Endothelial cell of umbilical vein (primary cell): Measurements from ENCODE around the gene MEGF10. TPM values are rescaled to one million over a fixed set of nuclear protein-coding genes. Genes with fewer than 3 reads are reported as not detected.

Source experiments
- BruUV-seq: library from RNA; stranded (reverse); fragments of 400-500 nt; replicated peaks from 2 replicates; lab custom pipeline; 2021; lab: Mats Ljungman, UMichigan
- CTCF ChIA-PET: fragments of 300-600, 350-600 bp; sonication (Branson Sonifier 250); formaldehyde crosslinking; loops from one replicate; lab custom pipeline; 2021; ENCODE audit warnings: antibody characterized with exemption, inconsistent platforms; lab: Charles Lee
- POLR2A ChIA-PET: fragments of 300-600, 350-600 bp; sonication (Branson Sonifier 250); formaldehyde crosslinking; loops from one replicate; lab custom pipeline; 2021; ENCODE audit warnings: antibody characterized with exemption, inconsistent platforms; lab: Charles Lee
- DNase-seq: peaks from one replicate; pipeline ENCODE4 v3.0.0-alpha.2; 2011; ENCODE audit warnings: low read depth, low spot score
- FAIRE-seq: peaks from 2 replicates; lab custom pipeline; 2011; peaks lifted over from hg19 to GRCh38; lab: Jason Lieb, UNC
- H2AFZ ChIP-seq: 2 replicates; pipeline ENCODE4 v1.6.0; 2012; ENCODE audit warnings: low read depth, low read length, control low read depth, inconsistent platforms
- H3K27ac ChIP-seq: 2 replicates; pipeline ENCODE4 v1.5.1; 2011; ENCODE audit warnings: low read depth, mild to moderate bottlenecking, control low read depth, low read length, moderate library complexity; ENCODE audit not compliant: insufficient read depth
- H3K27me3 ChIP-seq, 2 experiments: 2 replicates each; pipeline versions ENCODE4 v1.6.0 to v1.6.1; 2011; ENCODE audit warnings: low read length in 2 of 2, mixed read lengths in 1 of 2; ENCODE audit not compliant: control insufficient read depth in 2 of 2, insufficient read depth in 2 of 2
- H3K36me3 ChIP-seq, 2 experiments: 2 replicates in 1 of 2; 3 replicates in 1 of 2; pipeline ENCODE4 v1.5.1; 2011; ENCODE audit warnings: low read length in 2 of 2, mild to moderate bottlenecking in 1 of 2, moderate library complexity in 1 of 2; ENCODE audit not compliant: control insufficient read depth in 2 of 2, insufficient read depth in 2 of 2; ENCODE audit errors: extremely low read depth in 1 of 2
- H3K4me1 ChIP-seq: 3 replicates; pipeline ENCODE4 v1.5.1; 2011; ENCODE audit warnings: mild to moderate bottlenecking, low read length; ENCODE audit not compliant: control insufficient read depth, insufficient read depth; ENCODE audit errors: extremely low read depth
- H3K4me2 ChIP-seq: 2 replicates; pipeline ENCODE4 v1.6.1; 2011; ENCODE audit warnings: low read length, control low read depth, mixed read lengths; ENCODE audit not compliant: insufficient read depth
- H3K4me3 ChIP-seq, 3 experiments: fragments of 200-600 bp in 1 of 3; sonication (generic), shearing (Covaris generic) in 1 of 3; replicated peaks in 1 of 3; 2 replicates each; pipeline ENCODE4 v1.5.1; 2011 to 2016; ENCODE audit warnings: control low read depth in 3 of 3, low read length in 3 of 3, mild to moderate bottlenecking in 2 of 3, inconsistent platforms in 1 of 3, low read depth in 1 of 3, moderate library complexity in 1 of 3; ENCODE audit not compliant: insufficient read depth in 1 of 3
- H3K79me2 ChIP-seq: 2 replicates; pipeline ENCODE4 v1.6.0; 2012; ENCODE audit warnings: low read length, inconsistent platforms; ENCODE audit not compliant: control insufficient read depth, insufficient read depth
- H3K9ac ChIP-seq: replicated peaks from 2 replicates; pipeline ENCODE3; 2011; ENCODE audit warnings: low read length, control low read depth; ENCODE audit not compliant: insufficient read depth; ENCODE audit errors: extremely low read depth
- H3K9me1 ChIP-seq: replicated peaks from 3 replicates; pipeline ENCODE4 v1.6.0; 2011; ENCODE audit warnings: mild to moderate bottlenecking, low read length; ENCODE audit not compliant: control insufficient read depth, insufficient read depth; ENCODE audit errors: extremely low read depth
- H3K9me3 ChIP-seq: replicated peaks from 2 replicates; pipeline ENCODE4 v1.5.1; 2012; ENCODE audit warnings: low read length, inconsistent platforms; ENCODE audit not compliant: control insufficient read depth, insufficient read depth
- H4K20me1 ChIP-seq: replicated peaks from 2 replicates; pipeline ENCODE3; 2011; ENCODE audit warnings: mild to moderate bottlenecking, low read length; ENCODE audit not compliant: control insufficient read depth, insufficient read depth; ENCODE audit errors: extremely low read depth
- CTCF ChIP-seq, 2 donors: IDR thresholded peaks; 1 replicate in 1 of 2; 2 replicates in 1 of 2; pipeline ENCODE4 v1.5.1; 2011; ENCODE audit warnings: low read length in 2 of 2, mild to moderate bottlenecking in 2 of 2, moderate library complexity in 2 of 2, control low read depth in 1 of 2, inconsistent platforms in 1 of 2, low read depth in 1 of 2; ENCODE audit not compliant: insufficient read depth in 1 of 2; ENCODE audit errors: extremely low read depth in 1 of 2
- EZH2 ChIP-seq: IDR thresholded peaks from 2 replicates; pipeline ENCODE4 v1.6.1; 2012; ENCODE audit warnings: borderline replicate concordance, low read depth, mild to moderate bottlenecking, moderate library complexity, low read length, inconsistent platforms; ENCODE audit not compliant: severe bottlenecking
- FOS ChIP-seq: IDR thresholded peaks from 2 replicates; pipeline ENCODE4 v1.6.1; 2011; ENCODE audit warnings: mild to moderate bottlenecking, low read length, moderate library complexity, borderline replicate concordance; ENCODE audit not compliant: insufficient read depth
- GATA2 ChIP-seq: IDR thresholded peaks from 2 replicates; pipeline ENCODE4 v1.7.0; 2011; ENCODE audit warnings: low read depth, mild to moderate bottlenecking, moderate library complexity, mixed read lengths, low read length; ENCODE audit not compliant: insufficient read length, insufficient read depth
- JUN ChIP-seq: IDR thresholded peaks from 2 replicates; pipeline ENCODE4 v1.6.1; 2011; ENCODE audit warnings: borderline replicate concordance, low read depth; ENCODE audit not compliant: insufficient read length, insufficient read depth
- MAX ChIP-seq: IDR thresholded peaks from 2 replicates; pipeline ENCODE4 v1.6.1; 2011; ENCODE audit not compliant: insufficient read depth, insufficient read length
- MYC ChIP-seq: IDR thresholded peaks from one replicate; pipeline ENCODE4 v1.6.1; 2011; ENCODE audit warnings: mild to moderate bottlenecking, low read depth, low read length
- POLR2A ChIP-seq: IDR thresholded peaks from 2 replicates; pipeline ENCODE4 v1.6.1; 2012; ENCODE audit warnings: low read depth, mild to moderate bottlenecking, control low read depth, low read length
- POLR2AphosphoS5 ChIP-seq: IDR thresholded peaks from 2 replicates; pipeline ENCODE4 v1.6.1; 2012; ENCODE audit warnings: low read depth, mild to moderate bottlenecking, control low read depth, low read length, moderate library complexity; ENCODE audit not compliant: insufficient read depth
- dilution Hi-C: fragments of 300-500 bp; cut with MboI; formaldehyde crosslinking; loops from one replicate; pipeline ENCODE4 v1.15.0; 2019; ENCODE audit warnings: low sequenced_read_pairs; ENCODE audit not compliant: extremely low pct_ligation_motif_present
- intact Hi-C: fragments of 100-400 bp; cut with micrococcal nuclease; formaldehyde crosslinking; loops from one replicate; pipeline ENCODE4 v1.10.0; 2022
- polyA plus RNA-seq, 4 experiments: library from polyadenylated mRNA; depleted of rRNA in 3 of 4; stranded (reverse) in 3 of 4; unstranded in 1 of 4; fragments of >200 nt; gene quantifications; 2 replicates each; pipeline versions ENCODE4 v1.2.1 to v1.2.3, GENCODE V29; 2011 to 2012; ENCODE audit warnings: missing spikeins in 1 of 4
- total RNA-seq: library from RNA; stranded (reverse); gene quantifications from 2 replicates; pipeline ENCODE4 v1.2.3, GENCODE V29; 2021

The MEGF10 gene
- total and polyA plus RNA-seq, 2 donors (not counting 3 experiments of a cell fraction or from before 2014, with no cell fraction given), result 0.30 to 1.00 TPM

GRCh38 chr5:127404190-127404589 lies 113.6 kb downstream of the MEGF10 start:
- TF ChIP-seq JUN (no peak), POLR2A (no peak), POLR2AphosphoS5 (no peak), GATA2 (no peak), CTCF (IDR thresholded peaks at IDR 0.05; ENCODE audit: extremely low read depth in 1 of 2, insufficient read depth in 1 of 2, low read depth in 1 of 2, low read length in 2 of 2) (no peak), MAX (no peak), MYC (no peak), FOS (no peak), EZH2 (no peak)
- POLR2A ChIA-PET, result no interaction called here

More at GRCh38 chr5:127404190-127404589, 113.6 kb downstream of the MEGF10 start:
- intact Hi-C loops, result no loop called here
- CTCF ChIA-PET, result no interaction called here
- H3K4me3 ChIP-seq, result no peak overlapping the region
- H3K9me1 ChIP-seq, result no peaks in the 10 kb centered on the region
- no peaks in the 10 kb centered on the region for H3K4me1 ChIP-seq
- no TSS peak for BruUV-seq
- no peaks in the 10 kb centered on the region for H3K9me3 ChIP-seq
- no peak overlapping the region for H3K4me2 ChIP-seq
- no peak overlapping the region for H3K27ac ChIP-seq
- dilution Hi-C loops, result no loop called here
- no peaks in the 10 kb centered on the region for H4K20me1 ChIP-seq
- H3K79me2 ChIP-seq, result no peaks in the 10 kb centered on the region
- peaks cover 2 to 11% of the 10 kb centered on the region in 2 experiments for H3K27me3 ChIP-seq
- no peak overlapping the region for H2AFZ ChIP-seq
- no peak for DNase-seq
- H3K9ac ChIP-seq, result no peak overlapping the region
- no peak for FAIRE-seq
- H3K36me3 ChIP-seq, result no peaks in the 10 kb centered on the region
